ENCODE results near the gene SYTL4. TPM values are rescaled to one million over a fixed set of nuclear protein-coding genes. Genes with fewer than 3 reads are reported as not detected.

The SYTL4 gene
- total RNA-seq, 2 donors from 2014 or later: 0.14 TPM; not detected in 1

GRCh38 chrX:100681599-100681998 lies 50.3 kb downstream of the SYTL4 start:
- DNase-seq (ENCODE audit: low spot score): no peak
- no peak overlapping the region for H3K27ac Mint-ChIP-seq

GRCh38 chrX:100680756-100681155 lies 51.2 kb downstream of the SYTL4 start:
- Mint-ChIP-seq H3K4me1 (ENCODE audit: low read depth in 2 of 2) (no peaks in the 10 kb centered on the region), H3K4me3 (no peak overlapping the region)
- no peak for DNase-seq (ENCODE audit: low spot score)

More at GRCh38 chrX:100681599-100681998, 50.3 kb downstream of the SYTL4 start:
- Mint-ChIP-seq H3K4me3 (no peak overlapping the region), H3K4me1 (ENCODE audit: low read depth in 2 of 2) (peaks cover 0 to under 1% of the 10 kb centered on the region in 2 donors), H3K9me3 (no peaks in the 10 kb centered on the region), H3K36me3 (no peaks in the 10 kb centered on the region), H3K27me3 (peaks cover 19 to 25% of the 10 kb centered on the region in 2 donors)
- no peak for ATAC-seq

GRCh38 chrX:100677611-100678181 lies 54.2 kb downstream of the SYTL4 start:
- Mint-ChIP-seq H3K27ac (no peak overlapping the region), H3K27me3 (peaks cover 25% of the 10 kb centered on the region in 2 donors), H3K4me3 (no peak overlapping the region), H3K36me3 (no peaks in the 10 kb centered on the region), H3K9me3 (no peaks in the 10 kb centered on the region), H3K4me1 (ENCODE audit: low read depth in 2 of 2) (no peaks in the 10 kb centered on the region)
- DNase-seq (ENCODE audit: low spot score): no peak
- no peak for ATAC-seq

More at GRCh38 chrX:100680756-100681155, 51.2 kb downstream of the SYTL4 start:
- H3K36me3 Mint-ChIP-seq: no peaks in the 10 kb centered on the region
- no peaks in the 10 kb centered on the region for H3K9me3 Mint-ChIP-seq
- H3K27ac Mint-ChIP-seq: no peak overlapping the region
- no peak for ATAC-seq
- H3K27me3 Mint-ChIP-seq: peaks cover 19 to 24% of the 10 kb centered on the region in 2 donors

- Mint-ChIP-seq H3K4me1 (ENCODE audit: low read depth in 2 of 2) (no peaks in the 10 kb centered on the region), H3K4me3 (no peak overlapping the region), H3K27me3 (peaks cover 13 to 18% of the 10 kb centered on the region in 2 donors), H3K36me3 (no peaks in the 10 kb centered on the region), H3K27ac (no peak overlapping the region), H3K9me3 (no peaks in the 10 kb centered on the region)
- no peak for ATAC-seq
- no peak for DNase-seq (ENCODE audit: low spot score)
These were observed 57.2 kb downstream of the SYTL4 start for GRCh38 chrX:100674705-100675104.

GRCh38 chrX:100673397-100673953 lies 58.4 kb downstream of the SYTL4 start:
- no peak overlapping the region for H3K27ac Mint-ChIP-seq
- no peaks in the 10 kb centered on the region for H3K9me3 Mint-ChIP-seq
- ATAC-seq: no peak
- no peak for DNase-seq (ENCODE audit: low spot score)
- no peak overlapping the region for H3K4me3 Mint-ChIP-seq
- H3K27me3 Mint-ChIP-seq: peaks cover 15 to 22% of the 10 kb centered on the region in 2 donors
- no peaks in the 10 kb centered on the region for H3K4me1 Mint-ChIP-seq (ENCODE audit: low read depth in 2 of 2)
- H3K36me3 Mint-ChIP-seq: no peaks in the 10 kb centered on the region

- Mint-ChIP-seq H3K4me1 (ENCODE audit: low read depth in 2 of 2) (no peaks in the 10 kb centered on the region), H3K27ac (no peak overlapping the region), H3K36me3 (no peaks in the 10 kb centered on the region), H3K9me3 (no peaks in the 10 kb centered on the region), H3K27me3 (peaks cover 21 to 23% of the 10 kb centered on the region in 2 donors), H3K4me3 (no peak overlapping the region)
- DNase-seq (ENCODE audit: low spot score) (no peak), ATAC-seq (no peak)
These were observed 59.0 kb downstream of the SYTL4 start for GRCh38 chrX:100672966-100673365.

GRCh38 chrX:100663642-100664041 lies 68.3 kb downstream of the SYTL4 start:
- Mint-ChIP-seq H3K36me3 (no peaks in the 10 kb centered on the region), H3K9me3 (no peaks in the 10 kb centered on the region), H3K4me1 (ENCODE audit: low read depth in 2 of 2) (no peaks in the 10 kb centered on the region), H3K4me3 (no peak overlapping the region), H3K27ac (no peak overlapping the region), H3K27me3 (peaks cover 13 to 24% of the 10 kb centered on the region in 2 donors)
- ATAC-seq: no peak
- no peak for DNase-seq (ENCODE audit: low spot score)

- Mint-ChIP-seq H3K4me3 (no peak overlapping the region), H3K36me3 (no peaks in the 10 kb centered on the region), H3K27ac (no peak overlapping the region), H3K27me3 (peaks cover 5 to 21% of the 10 kb centered on the region in 2 donors), H3K4me1 (ENCODE audit: low read depth in 2 of 2) (no peaks in the 10 kb centered on the region), H3K9me3 (no peaks in the 10 kb centered on the region)
- no peak for DNase-seq (ENCODE audit: low spot score)
- no peak for ATAC-seq
These were observed 69.1 kb downstream of the SYTL4 start for GRCh38 chrX:100662796-100663195.

GRCh38 chrX:100662170-100662569 lies 69.8 kb downstream of the SYTL4 start:
- H3K36me3 Mint-ChIP-seq: no peaks in the 10 kb centered on the region
- peaks cover 0 to 21% of the 10 kb centered on the region in 2 donors for H3K27me3 Mint-ChIP-seq
- H3K27ac Mint-ChIP-seq: no peak overlapping the region
- ATAC-seq (no peak), DNase-seq (ENCODE audit: low spot score) (no peak)
- no peaks in the 10 kb centered on the region for H3K9me3 Mint-ChIP-seq
- no peak overlapping the region for H3K4me3 Mint-ChIP-seq
- no peaks in the 10 kb centered on the region for H3K4me1 Mint-ChIP-seq (ENCODE audit: low read depth in 2 of 2)

- H3K4me3 Mint-ChIP-seq: no peak overlapping the region
- no peak overlapping the region for H3K27ac Mint-ChIP-seq
- no peak for ATAC-seq
- H3K36me3 Mint-ChIP-seq: no peaks in the 10 kb centered on the region
- no peak for DNase-seq (ENCODE audit: low spot score)
- H3K4me1 Mint-ChIP-seq (ENCODE audit: low read depth in 2 of 2): no peaks in the 10 kb centered on the region
- peaks cover 0 to 18% of the 10 kb centered on the region in 2 donors for H3K27me3 Mint-ChIP-seq
- H3K9me3 Mint-ChIP-seq: no peaks in the 10 kb centered on the region
These were observed 72.3 kb downstream of the SYTL4 start for GRCh38 chrX:100659431-100660137.

- DNase-seq (ENCODE audit: low spot score) (no peak), ATAC-seq (no peak)
- peaks cover 0 to 18% of the 10 kb centered on the region in 2 donors for H3K27me3 Mint-ChIP-seq
- H3K27ac Mint-ChIP-seq: no peak overlapping the region
- H3K4me1 Mint-ChIP-seq (ENCODE audit: low read depth in 2 of 2): no peaks in the 10 kb centered on the region
- no peaks in the 10 kb centered on the region for H3K36me3 Mint-ChIP-seq
- no peak overlapping the region for H3K4me3 Mint-ChIP-seq
- H3K9me3 Mint-ChIP-seq: no peaks in the 10 kb centered on the region
These were observed 73.0 kb downstream of the SYTL4 start for GRCh38 chrX:100658941-100659381.

- Mint-ChIP-seq H3K27me3 (peaks cover 9 to 18% of the 10 kb centered on the region in 2 donors), H3K36me3 (no peaks in the 10 kb centered on the region), H3K4me1 (ENCODE audit: low read depth in 2 of 2) (no peaks in the 10 kb centered on the region), H3K9me3 (no peaks in the 10 kb centered on the region), H3K4me3 (no peak overlapping the region), H3K27ac (no peak overlapping the region)
- ATAC-seq: no peak
- DNase-seq (ENCODE audit: low spot score): no peak
These were observed 77.7 kb downstream of the SYTL4 start for GRCh38 chrX:100654261-100654660.

- no peak overlapping the region for H3K27ac Mint-ChIP-seq
- no peaks in the 10 kb centered on the region for H3K9me3 Mint-ChIP-seq
- H3K27me3 Mint-ChIP-seq: peaks cover 9 to 12% of the 10 kb centered on the region in 2 donors
- DNase-seq (ENCODE audit: low spot score) (no peak), ATAC-seq (no peak)
- no peaks in the 10 kb centered on the region for H3K4me1 Mint-ChIP-seq (ENCODE audit: low read depth in 2 of 2)
- no peaks in the 10 kb centered on the region for H3K36me3 Mint-ChIP-seq
- no peak overlapping the region for H3K4me3 Mint-ChIP-seq
These were observed 79.7 kb downstream of the SYTL4 start for GRCh38 chrX:100652266-100652665.

- no peak for DNase-seq (ENCODE audit: low spot score)
- no peak overlapping the region for H3K4me3 Mint-ChIP-seq
- H3K9me3 Mint-ChIP-seq: no peaks in the 10 kb centered on the region
- H3K4me1 Mint-ChIP-seq (ENCODE audit: low read depth in 2 of 2): no peaks in the 10 kb centered on the region
- H3K27me3 Mint-ChIP-seq: peaks cover 9 to 13% of the 10 kb centered on the region in 2 donors
- H3K27ac Mint-ChIP-seq: no peak overlapping the region
- ATAC-seq: no peak
- H3K36me3 Mint-ChIP-seq: no peaks in the 10 kb centered on the region
These were observed 81.1 kb downstream of the SYTL4 start for GRCh38 chrX:100650841-100651240.
